GM12892 (cell line): ENCODE results near the gene USP14.

Experiments used
- POLR2A ChIP-seq: IDR thresholded peaks from 2 replicates; pipeline ENCODE4 v1.6.1; 2011; ENCODE audit warnings: low read depth, low read length, control low read depth
- POLR2AphosphoS5 ChIP-seq: IDR thresholded peaks from 2 replicates; pipeline ENCODE4 v1.6.1; 2011; ENCODE audit warnings: low read depth, low read length, control low read depth
- TAF1 ChIP-seq: IDR thresholded peaks from 2 replicates; pipeline ENCODE4 v1.6.1; 2011; ENCODE audit warnings: low read depth, mild to moderate bottlenecking, control low read depth, low read length, borderline replicate concordance

GRCh38 chr18:217532-218336 is 59.4 kb downstream of the USP14 start:
- TF ChIP-seq TAF1: no peak
- TF ChIP-seq POLR2A: no peak
- no peak for TF ChIP-seq POLR2AphosphoS5
